ENCODE measurements around the gene ZSCAN10. TPM values are rescaled to one million over a fixed set of nuclear protein-coding genes. Genes with fewer than 3 reads are reported as not detected.
A peak's percentile ranks its signal among the peaks of the same experiment; 100 is the strongest.
"Not testable (repeated sequence)": the region's sequence is repeated elsewhere in the genome, so short reads cannot be mapped to it uniquely, and the experiment has no call there.

Gene ZSCAN10
- total RNA-seq, 5 donors from 2014 or later (not counting 1 experiment from before 2014, with no cell fraction given): 0.19 to 0.64 (median 0.39) TPM; not detected in 1

DNA sequence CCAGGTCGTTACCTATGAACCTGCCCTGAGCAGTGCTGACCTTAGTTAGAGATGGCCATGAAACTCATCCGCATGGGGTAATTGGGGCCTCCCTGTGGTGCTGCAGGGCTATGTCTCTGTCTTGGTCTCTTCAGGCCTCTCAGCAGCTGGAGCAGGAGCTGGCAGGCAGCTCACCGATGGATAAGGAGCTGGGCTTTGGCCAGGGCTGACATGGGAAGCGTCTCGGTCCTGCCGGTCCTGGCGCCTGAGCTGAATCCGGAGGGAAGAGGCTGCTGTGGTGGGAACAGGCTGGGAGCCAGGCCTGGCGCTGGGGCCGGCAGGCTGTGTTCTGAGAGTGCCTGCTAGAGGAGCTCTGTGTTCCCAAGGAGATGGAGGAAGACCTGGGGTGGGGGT, 23.6 kb downstream of the ZSCAN10 start:
- Histone ChIP-seq H3K36me3 (ENCODE audit: control insufficient read depth in 2 of 2, extremely low read depth in 1 of 2, insufficient read depth in 1 of 2, low read length in 1 of 2) (peaks cover 2 to 3% of the 10 kb centered on the region in 2 donors), H3K27me3 (replicated peaks in 1 of 2; ENCODE audit: control insufficient read depth in 2 of 2, extremely low read depth in 1 of 2, insufficient read depth in 2 of 2, low read length in 1 of 2) (no peaks in the 10 kb centered on the region), H3K9me3 (no peaks in the 10 kb centered on the region), H3K4me3 (ENCODE audit: control insufficient read depth in 1 of 2, extremely low read depth in 1 of 2, low read length in 1 of 2) (peak overlapping the region; percentile 4 to 38), H3K4me1 (ENCODE audit: control insufficient read depth in 1 of 2, extremely low read depth in 1 of 2, insufficient read depth in 2 of 2, low read length in 2 of 2) (peaks cover 36 to 91% of the 10 kb centered on the region in 2 experiments), H3K27ac (ENCODE audit: low read length) (peak overlapping the region; percentile 93)
- peaks cover 3% of the 10 kb centered on the region for H3K36me3 Mint-ChIP-seq
- H3K27ac Mint-ChIP-seq: peak overlapping the region; percentile 98 to 100
- 36% methylated on average over 10 of the region's 10 CpGs for WGBS (ENCODE audit: insufficient coverage)
- peak; percentile 9 to 37 (median 16) for ATAC-seq (replicated peaks in 1 of 4)
- H3K4me1 Mint-ChIP-seq: peaks cover 85 to 92% (median 88%) of the 10 kb centered on the region in 3 donors
- no peaks in the 10 kb centered on the region for H3K9me3 Mint-ChIP-seq
- CTCF ChIA-PET: interaction anchor here in 1 of 2 donors (0.9 to 2.1 kb wide), 7 partner anchors 9 to 55 kb away, joined by 3 to 8 read pairs (median 4); partner anchors contain the start of gene IL32
- POLR2A ChIA-PET: interaction anchor here in 1 of 2 donors (0.6 to 0.9 kb wide), 2 partner anchors 12 to 83 kb away, joined by 3 to 7 read pairs; no protein-coding TSS in a partner anchor
- no peaks in the 10 kb centered on the region for H3K27me3 Mint-ChIP-seq
- peak in 2 of 35 experiments; percentile 30 to 51 for DNase-seq
- H3K4me3 Mint-ChIP-seq: peak overlapping the region; percentile 65 to 75 (median 73)

- Mint-ChIP-seq H3K4me3 (peak overlapping the region; percentile 65 to 75 (median 73)), H3K9me3 (no peaks in the 10 kb centered on the region), H3K27me3 (no peaks in the 10 kb centered on the region), H3K27ac (peak overlapping the region; percentile 98 to 100), H3K36me3 (peaks cover 7% of the 10 kb centered on the region), H3K4me1 (peaks cover 88 to 93% (median 88%) of the 10 kb centered on the region in 3 donors)
- H3K4me3 ChIP-seq (ENCODE audit: control insufficient read depth in 1 of 2, extremely low read depth in 1 of 2, low read length in 1 of 2): peak overlapping the region; percentile 4 to 38
- peak overlapping the region; percentile 93 for H3K27ac ChIP-seq (ENCODE audit: low read length)
- peaks cover 3 to 4% of the 10 kb centered on the region in 2 donors for H3K36me3 ChIP-seq (ENCODE audit: control insufficient read depth in 2 of 2, extremely low read depth in 1 of 2, insufficient read depth in 1 of 2, low read length in 1 of 2)
- DNase-seq: peak; percentile 67 to 94 (median 86)
- H3K4me1 ChIP-seq (ENCODE audit: control insufficient read depth in 1 of 2, extremely low read depth in 1 of 2, insufficient read depth in 2 of 2, low read length in 2 of 2): peaks cover 36 to 92% of the 10 kb centered on the region in 2 experiments
- H3K27me3 ChIP-seq (replicated peaks in 1 of 2; ENCODE audit: control insufficient read depth in 2 of 2, extremely low read depth in 1 of 2, insufficient read depth in 2 of 2, low read length in 1 of 2): no peaks in the 10 kb centered on the region
- POLR2A ChIA-PET: interaction anchor here (0.6 to 0.9 kb wide), 7 partner anchors 9 to 401 kb away, joined by 3 to 12 read pairs (median 3); no protein-coding TSS in a partner anchor
- H3K9me3 ChIP-seq: no peaks in the 10 kb centered on the region
- 0% methylated on average over 3 of the region's 9 CpGs for whole genome bisulfite sequencing (ENCODE audit: insufficient coverage)
- CTCF ChIA-PET: interaction anchor here (0.7 to 2.1 kb wide), 7 partner anchors 9 to 745 kb away, joined by 3 to 7 read pairs (median 4); partner anchors contain the start of gene IL32 (in 1 of the 2)
- ATAC-seq (replicated peaks in 1 of 4): peak; percentile 84 to 93 (median 88)
Observed at GRCh38 chr16:3074860-3075522, 24.1 kb downstream of the ZSCAN10 start.

DNA sequence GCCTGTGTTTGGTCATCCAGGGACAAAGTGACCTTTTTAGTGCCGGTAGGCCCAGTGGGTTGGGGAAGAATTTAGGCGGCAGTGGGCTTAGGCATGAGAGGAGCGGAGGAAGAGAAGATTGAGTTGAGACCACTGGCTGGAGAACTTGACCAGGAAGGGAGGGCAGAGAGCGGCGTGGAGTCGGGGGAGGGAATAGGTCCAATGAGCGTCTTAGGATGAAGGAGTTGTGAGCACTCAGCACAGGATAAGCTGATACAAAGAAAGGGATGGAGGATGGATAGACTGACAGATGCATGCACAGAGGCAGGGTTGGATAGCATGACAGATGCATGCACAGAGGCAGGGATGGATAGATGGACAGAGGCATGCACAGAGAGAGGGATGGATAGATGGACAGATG, 25.6 kb downstream of the ZSCAN10 start:
- ATAC-seq (replicated peaks in 1 of 4) (no peak), DNase-seq (no peak)
- Histone ChIP-seq H3K4me1 (ENCODE audit: control insufficient read depth in 1 of 2, extremely low read depth in 1 of 2, insufficient read depth in 2 of 2, low read length in 2 of 2) (peaks cover 39 to 99% of the 10 kb centered on the region in 2 experiments), H3K27ac (ENCODE audit: low read length) (peak overlapping the region; percentile 93), H3K36me3 (ENCODE audit: control insufficient read depth in 2 of 2, extremely low read depth in 1 of 2, insufficient read depth in 1 of 2, low read length in 1 of 2) (peaks cover 4 to 17% of the 10 kb centered on the region in 2 donors), H3K9me3 (no peaks in the 10 kb centered on the region), H3K4me3 (ENCODE audit: control insufficient read depth in 1 of 2, extremely low read depth in 1 of 2, low read length in 1 of 2) (peak overlapping the region; percentile 23 to 53), H3K27me3 (replicated peaks in 1 of 2; ENCODE audit: control insufficient read depth in 2 of 2, extremely low read depth in 1 of 2, insufficient read depth in 2 of 2, low read length in 1 of 2) (no peaks in the 10 kb centered on the region)
- peak overlapping the region; percentile 56 to 75 (median 73) for H3K4me3 Mint-ChIP-seq
- 94% methylated on average over 6 of the region's 7 CpGs for WGBS (ENCODE audit: insufficient coverage)
- H3K27me3 Mint-ChIP-seq: no peaks in the 10 kb centered on the region
- peak overlapping the region; percentile 98 to 100 for H3K27ac Mint-ChIP-seq
- no peaks in the 10 kb centered on the region for H3K9me3 Mint-ChIP-seq
- peaks cover 18% of the 10 kb centered on the region for H3K36me3 Mint-ChIP-seq
- ChIA-PET POLR2A (no interaction called here), CTCF (no interaction called here)
- peaks cover 90 to 94% (median 93%) of the 10 kb centered on the region in 3 donors for H3K4me1 Mint-ChIP-seq

GRCh38 chr16:3072576-3073263, 26.4 kb downstream of the ZSCAN10 start:
- ATAC-seq (replicated peaks in 1 of 4) (peak in 2 of 4 experiments; percentile 3 to 4), DNase-seq (peak in 15 of 35 experiments; percentile 28 to 68 (median 50))
- H3K27ac Mint-ChIP-seq: peak overlapping the region; percentile 98 to 100
- WGBS (ENCODE audit: insufficient coverage): no CpG with 5 or more reads among the region's 18 CpGs
- H3K4me1 ChIP-seq (ENCODE audit: control insufficient read depth in 1 of 2, extremely low read depth in 1 of 2, insufficient read depth in 2 of 2, low read length in 2 of 2): peaks cover 45 to 99% of the 10 kb centered on the region in 2 experiments
- peaks cover 22% of the 10 kb centered on the region for H3K36me3 Mint-ChIP-seq
- H3K9me3 ChIP-seq; H3K27me3 ChIP-seq (replicated peaks in 1 of 2; ENCODE audit: control insufficient read depth in 2 of 2, extremely low read depth in 1 of 2, insufficient read depth in 2 of 2, low read length in 1 of 2); H3K9me3 Mint-ChIP-seq; POLR2A ChIA-PET; H3K27me3 Mint-ChIP-seq; H3K4me3 ChIP-seq (ENCODE audit: control insufficient read depth in 1 of 2, extremely low read depth in 1 of 2, low read length in 1 of 2): not testable (repeated sequence)
- H3K27ac ChIP-seq (ENCODE audit: low read length): peak overlapping the region; percentile 93
- CTCF ChIA-PET: interaction anchor here in 1 of 2 donors (0.6 kb wide), 1 partner anchor 30 kb away, joined by 5 read pairs; no protein-coding TSS in a partner anchor
- peaks cover 6 to 24% of the 10 kb centered on the region in 2 donors for H3K36me3 ChIP-seq (ENCODE audit: control insufficient read depth in 2 of 2, extremely low read depth in 1 of 2, insufficient read depth in 1 of 2, low read length in 1 of 2)
- peak overlapping the region in 1 of 3 donors; percentile 97 for H3K4me3 Mint-ChIP-seq
- H3K4me1 Mint-ChIP-seq: peaks cover 90 to 93% (median 93%) of the 10 kb centered on the region in 3 donors

- peak in 1 of 35 experiments; percentile 29 for DNase-seq
- H3K27me3 Mint-ChIP-seq; H3K9me3 Mint-ChIP-seq; H3K4me3 ChIP-seq (ENCODE audit: control insufficient read depth in 1 of 2, extremely low read depth in 1 of 2, low read length in 1 of 2); H3K9me3 ChIP-seq; ATAC-seq (replicated peaks in 1 of 4); POLR2A ChIA-PET; H3K27me3 ChIP-seq (replicated peaks in 1 of 2; ENCODE audit: control insufficient read depth in 2 of 2, extremely low read depth in 1 of 2, insufficient read depth in 2 of 2, low read length in 1 of 2): not testable (repeated sequence)
- peaks cover 41 to 99% of the 10 kb centered on the region in 2 experiments for H3K4me1 ChIP-seq (ENCODE audit: control insufficient read depth in 1 of 2, extremely low read depth in 1 of 2, insufficient read depth in 2 of 2, low read length in 2 of 2)
- Mint-ChIP-seq H3K36me3 (peaks cover 26% of the 10 kb centered on the region), H3K4me1 (peaks cover 89 to 93% (median 91%) of the 10 kb centered on the region in 3 donors), H3K4me3 (peak overlapping the region in 2 of 3 donors; percentile 28 to 97), H3K27ac (peak overlapping the region; percentile 89 to 94)
- peaks cover 6 to 28% of the 10 kb centered on the region in 2 donors for H3K36me3 ChIP-seq (ENCODE audit: control insufficient read depth in 2 of 2, extremely low read depth in 1 of 2, insufficient read depth in 1 of 2, low read length in 1 of 2)
- WGBS (ENCODE audit: insufficient coverage): no CpG with 5 or more reads among the region's 4 CpGs
- CTCF ChIA-PET: interaction anchor here in 1 of 2 donors (0.6 kb wide), 1 partner anchor 30 kb away, joined by 5 read pairs; no protein-coding TSS in a partner anchor
- peak overlapping the region; percentile 18 for H3K27ac ChIP-seq (ENCODE audit: low read length)
Observed at GRCh38 chr16:3072148-3072547, 26.9 kb downstream of the ZSCAN10 start.

DNA sequence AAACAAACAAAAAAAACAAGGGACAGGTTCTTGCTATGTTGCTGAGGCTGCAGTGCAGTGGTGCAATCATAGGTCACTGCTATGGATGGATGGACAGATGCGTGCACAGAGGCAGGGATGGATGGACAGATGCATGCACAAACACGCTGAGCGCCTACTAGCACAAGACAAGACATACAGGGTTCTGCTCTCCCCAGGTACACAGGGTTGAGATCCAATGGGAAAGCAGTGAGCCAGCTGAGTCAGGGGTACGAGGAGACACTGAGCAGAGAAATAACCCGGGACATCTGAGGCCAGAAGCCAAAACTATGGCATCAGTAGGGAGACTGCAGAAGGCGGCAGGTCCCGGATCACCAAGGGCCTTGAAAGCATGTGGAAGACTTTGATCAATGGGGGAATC, 27.4 kb downstream of the ZSCAN10 start:
- Mint-ChIP-seq H3K36me3 (peaks cover 28% of the 10 kb centered on the region), H3K9me3 (no peaks in the 10 kb centered on the region), H3K4me1 (peaks cover 86 to 90% (median 88%) of the 10 kb centered on the region in 3 donors), H3K27me3 (no peaks in the 10 kb centered on the region), H3K27ac (peak overlapping the region; percentile 89 to 94), H3K4me3 (peak overlapping the region in 2 of 3 donors; percentile 4 to 97)
- DNase-seq: no peak
- no peaks in the 10 kb centered on the region for H3K27me3 ChIP-seq (replicated peaks in 1 of 2; ENCODE audit: control insufficient read depth in 2 of 2, extremely low read depth in 1 of 2, insufficient read depth in 2 of 2, low read length in 1 of 2)
- H3K9me3 ChIP-seq: no peaks in the 10 kb centered on the region
- ChIA-PET POLR2A (interaction anchor here in 1 of 2 donors (0.7 kb wide), 2 partner anchors 22 to 329 kb away, joined by 3 read pairs; partner anchors contain the start of gene ZSCAN32), CTCF (interaction anchor here in 1 of 2 donors (0.6 kb wide), 1 partner anchor 31 kb away, joined by 5 read pairs; no protein-coding TSS in a partner anchor)
- no peak for ATAC-seq (replicated peaks in 1 of 4)
- H3K4me1 ChIP-seq (ENCODE audit: control insufficient read depth in 1 of 2, extremely low read depth in 1 of 2, insufficient read depth in 2 of 2, low read length in 2 of 2): peaks cover 41 to 95% of the 10 kb centered on the region in 2 experiments
- H3K36me3 ChIP-seq (ENCODE audit: control insufficient read depth in 2 of 2, extremely low read depth in 1 of 2, insufficient read depth in 1 of 2, low read length in 1 of 2): peaks cover 6 to 28% of the 10 kb centered on the region in 2 donors
- 93% methylated on average over 3 of the region's 7 CpGs for WGBS (ENCODE audit: insufficient coverage)
- H3K4me3 ChIP-seq (ENCODE audit: control insufficient read depth in 1 of 2, extremely low read depth in 1 of 2, low read length in 1 of 2): no peak overlapping the region
- peak overlapping the region; percentile 20 for H3K27ac ChIP-seq (ENCODE audit: low read length)
